ENCODE results near the gene COQ10A.
"Not testable (repeated sequence)": the region's sequence is repeated elsewhere in the genome, so short reads cannot be mapped to it uniquely, and the experiment has no call there.

Gene COQ10A

GRCh38 chr12:56282579-56282978 is 15.8 kb downstream of the COQ10A start:
- DNase-seq = no peak

GRCh38 chr12:56284263-56284662 is 17.5 kb downstream of the COQ10A start:
- DNase-seq = not testable (repeated sequence)

GRCh38 chr12:56286044-56286830 is 19.5 kb downstream of the COQ10A start:
- no peak for DNase-seq

GRCh38 chr12:56288705-56289387 is 22.1 kb downstream of the COQ10A start:
- DNase-seq = no peak

- no peak for DNase-seq
Measured at GRCh38 chr12:56293795-56294194, 27.1 kb downstream of the COQ10A start.

- DNase-seq = no peak
Measured at GRCh38 chr12:56296295-56296694, 29.6 kb downstream of the COQ10A start.

GRCh38 chr12:56297400-56297799 is 30.7 kb downstream of the COQ10A start:
- DNase-seq = no peak

GRCh38 chr12:56298828-56299227 is 32.1 kb downstream of the COQ10A start:
- DNase-seq = no peak

- no peak for DNase-seq
Measured at GRCh38 chr12:56299308-56299852, 32.6 kb downstream of the COQ10A start.

- peak; percentile 97 for DNase-seq
Measured at GRCh38 chr12:56299853-56300643, 33.3 kb downstream of the COQ10A start, which contains the start of gene CS. Gene CS (minus strand): TSS chr12:56300330. CDS start chr12:56300201, 129 bp downstream.

GRCh38 chr12:56300644-56301464 is 34.1 kb downstream of the COQ10A start:
- no peak for DNase-seq

- DNase-seq = no peak
Measured at GRCh38 chr12:56304276-56304675, 37.5 kb downstream of the COQ10A start.

GRCh38 chr12:56304872-56305590 is 38.3 kb downstream of the COQ10A start:
- DNase-seq = no peak

GRCh38 chr12:56307221-56307965 is 40.7 kb downstream of the COQ10A start:
- DNase-seq = no peak

GRCh38 chr12:56308714-56309113 is 42.0 kb downstream of the COQ10A start:
- DNase-seq = no peak

GRCh38 chr12:56311003-56311402 is 44.3 kb downstream of the COQ10A start:
- DNase-seq = no peak

GRCh38 chr12:56315249-56315621 is 48.5 kb downstream of the COQ10A start:
- no peak for DNase-seq

GRCh38 chr12:56315622-56316473 is 49.1 kb downstream of the COQ10A start, which contains the start of gene CNPY2:
Gene CNPY2 (minus strand): TSS chr12:56315988. CDS start chr12:56315217, 771 bp downstream.
- DNase-seq = peak; percentile 94

GRCh38 chr12:56317675-56318074 is 50.9 kb downstream of the COQ10A start:
- no peak for DNase-seq

Data from activated CD8-positive, alpha-beta memory T cell treated with anti-CD3 and anti-CD28 coated beads, Interleukin-2, amount 50 U/mL, for 48 hours (primary cell).